ENCODE results near the gene ARF3.

- TF ChIP-seq POLR2A (IDR thresholded peaks at IDR 0.05) (no peak), CTCF (IDR thresholded peaks at IDR 0.05) (peak; percentile 46 to 68 (median 50))
These were observed 53.3 kb downstream of the ARF3 start for GRCh38 chr12:48903982-48904411.

All from uterus (tissue), 2 donors.